Measurements from ENCODE around the gene C2CD5.
A peak's percentile ranks its signal among the peaks of the same experiment; 100 is the strongest.

The C2CD5 gene

DNA sequence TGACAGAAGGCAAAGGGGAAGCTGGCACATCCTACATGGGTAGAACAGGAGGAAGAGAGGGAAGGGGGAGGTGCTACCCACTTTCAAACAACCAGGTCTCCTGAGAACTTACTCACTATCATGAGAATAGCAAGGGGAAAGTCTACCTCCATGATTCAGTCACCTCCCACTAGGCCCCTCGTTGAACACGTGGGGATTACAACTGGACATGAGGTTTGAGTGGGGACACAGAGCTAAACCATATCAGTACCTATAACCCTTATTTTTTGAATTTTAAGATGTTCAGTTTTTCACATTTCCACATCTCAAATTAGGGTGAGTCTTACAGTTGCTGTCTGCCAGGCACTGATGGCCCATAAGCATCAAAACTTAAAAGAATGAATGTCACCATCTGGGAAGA is 129.6 kb downstream of the C2CD5 start:
- no peak for DNase-seq (ENCODE audit: low read depth in 2 of 2)

DNA sequence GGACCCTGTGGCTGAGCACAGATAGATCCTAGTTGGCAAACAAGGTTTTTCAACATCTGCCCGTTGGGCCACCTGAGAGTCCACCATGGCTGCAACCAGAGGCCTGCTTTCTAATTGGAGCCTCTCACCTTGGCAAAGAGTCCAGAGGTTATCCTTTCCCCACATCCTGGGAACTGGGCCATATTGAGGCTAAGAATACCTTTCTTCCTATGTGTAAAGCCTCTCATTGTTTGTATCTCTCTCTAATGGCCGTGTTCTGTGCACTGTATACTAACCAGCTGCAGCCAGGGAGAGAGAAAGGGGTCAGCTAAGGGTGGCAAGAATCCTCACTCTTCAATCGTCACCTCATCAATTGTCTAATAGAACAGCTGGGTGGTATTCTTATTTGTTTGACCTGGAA is 130.8 kb downstream of the C2CD5 start:
- no peak for DNase-seq (ENCODE audit: low read depth in 2 of 2)

DNA sequence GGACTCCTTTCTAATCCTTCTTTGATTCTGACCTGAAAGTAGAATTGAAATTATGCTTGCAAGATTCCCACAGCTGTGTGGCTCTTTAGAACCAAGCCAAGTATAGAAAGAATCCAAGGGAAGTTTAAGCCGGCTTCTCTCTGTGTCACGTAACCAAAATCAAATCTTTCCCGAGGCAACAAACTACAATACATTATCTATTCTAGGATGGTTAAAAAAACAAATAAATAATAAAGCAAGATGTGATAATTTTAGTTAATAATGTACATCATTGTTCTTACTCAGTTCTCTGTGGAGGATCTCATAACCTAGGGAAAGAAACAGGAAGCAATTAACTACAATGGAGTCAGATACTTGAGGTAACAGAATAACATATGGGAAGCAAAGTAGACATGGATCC is 131.8 kb downstream of the C2CD5 start:
- DNase-seq (ENCODE audit: low read depth in 2 of 2) = no peak

DNA sequence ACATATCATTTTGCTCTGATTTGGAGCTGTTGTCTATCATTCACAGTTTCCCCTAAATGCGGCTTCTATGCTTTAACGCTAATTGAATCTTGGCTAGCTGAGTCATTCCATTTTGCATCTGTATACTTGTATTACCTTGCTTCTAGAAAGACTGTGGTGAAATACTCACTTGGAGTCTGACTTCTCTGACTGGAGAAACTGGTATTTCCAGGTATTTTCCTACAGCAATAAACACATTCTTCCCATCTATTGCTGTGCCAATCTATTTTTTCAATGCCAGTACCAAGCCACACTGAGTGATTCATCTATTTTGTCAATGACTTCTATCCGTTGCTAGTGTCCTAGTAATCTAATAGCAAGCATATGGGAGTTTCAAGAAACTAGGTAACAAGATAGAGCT is 133.9 kb downstream of the C2CD5 start:
- no peak for DNase-seq (ENCODE audit: low read depth in 2 of 2)

DNA sequence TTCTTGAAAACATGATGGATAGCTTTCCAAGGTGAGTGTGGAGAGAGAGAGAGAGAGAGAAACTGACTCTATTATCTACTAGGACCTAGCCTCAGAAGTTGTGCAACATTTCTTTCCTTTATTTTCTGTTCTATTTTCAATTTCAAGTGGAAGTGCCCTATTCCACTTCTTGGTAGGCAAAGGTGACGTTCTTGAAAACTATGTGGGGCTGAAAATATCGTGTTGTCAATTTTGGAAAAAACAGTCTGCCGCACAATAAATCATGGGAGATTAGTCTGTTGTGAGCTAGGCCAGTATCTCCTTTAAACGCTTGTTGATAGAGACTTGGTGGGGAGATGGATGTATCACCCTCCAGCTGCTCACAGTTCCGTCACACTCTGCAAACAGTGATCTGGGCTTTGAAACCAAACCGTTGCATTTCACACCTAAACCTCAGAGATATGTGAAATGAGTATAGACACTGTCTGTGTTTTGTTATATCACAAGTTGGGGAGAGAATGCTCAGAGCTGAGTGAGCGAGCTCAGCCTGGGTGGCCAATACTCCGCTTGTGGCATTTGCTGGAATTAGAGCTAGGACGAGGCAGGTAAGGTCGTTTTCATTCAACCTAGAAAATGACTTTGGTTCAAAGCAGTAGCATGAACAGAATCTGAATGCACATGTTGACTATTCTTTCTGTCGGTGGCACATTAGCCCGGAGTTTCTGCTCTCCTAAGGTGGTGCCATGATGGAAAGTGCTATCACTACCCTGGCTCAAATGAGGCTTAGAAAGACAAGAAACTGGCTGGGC is 134.8 kb downstream of the C2CD5 start:
- DNase-seq (ENCODE audit: low read depth in 2 of 2) = peak in 1 of 2 donors; percentile 34

DNA sequence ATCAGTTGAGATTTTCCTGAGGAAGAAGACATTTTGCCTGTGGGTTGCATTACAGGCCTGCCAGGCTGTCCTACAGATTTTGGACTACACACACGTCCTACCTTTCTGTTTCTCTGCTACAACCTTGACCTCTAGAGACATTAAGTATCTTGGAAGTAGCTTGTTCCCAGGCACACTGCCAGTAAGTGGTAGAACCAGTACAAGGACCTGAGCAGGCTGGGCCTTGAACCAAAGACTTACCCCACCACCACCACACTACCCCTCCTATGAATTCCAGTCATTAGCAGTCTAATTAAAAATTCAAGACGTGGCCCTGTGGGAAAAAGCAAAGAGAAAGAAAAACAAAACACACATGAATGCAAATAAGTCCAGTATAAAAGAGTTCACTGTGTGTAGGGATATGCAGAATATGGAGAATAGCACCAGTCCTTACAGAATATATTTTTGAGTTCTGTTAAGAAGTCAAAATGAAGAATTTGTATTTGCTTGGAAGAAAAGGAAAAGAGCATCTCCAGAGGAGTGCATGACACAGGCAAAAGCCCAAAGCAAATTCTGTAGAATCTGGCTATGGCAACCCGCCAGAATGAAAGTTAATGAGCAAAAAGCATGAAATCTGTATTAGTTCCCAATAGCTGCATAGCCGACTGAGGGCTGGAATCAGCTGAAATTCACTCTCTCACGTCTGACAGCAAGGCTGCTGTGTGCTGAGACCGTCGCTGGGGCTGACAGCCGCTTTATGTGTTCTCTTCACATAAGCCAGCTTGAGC is 135.5 kb downstream of the C2CD5 start:
- DNase-seq (ENCODE audit: low read depth in 2 of 2) = no peak

DNA sequence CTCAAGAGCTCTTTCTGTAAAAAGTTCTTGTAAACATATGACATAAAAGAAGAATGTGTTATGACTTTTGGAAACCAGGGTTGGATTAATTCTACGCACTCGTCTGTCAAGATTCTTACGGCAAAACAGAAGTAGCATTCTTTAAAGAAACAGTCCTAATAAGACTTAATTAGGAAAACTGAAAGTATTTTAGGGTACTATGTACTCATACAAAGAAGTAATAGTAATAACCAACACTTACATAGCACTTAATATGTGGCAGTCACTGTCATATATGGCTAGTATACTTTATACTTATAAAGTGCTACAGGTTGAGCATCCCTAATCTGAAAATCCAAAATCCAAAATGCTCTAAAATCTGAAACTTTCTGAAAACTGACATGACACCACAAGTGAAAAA is 136.9 kb downstream of the C2CD5 start:
- no peak for DNase-seq (ENCODE audit: low read depth in 2 of 2)

DNA sequence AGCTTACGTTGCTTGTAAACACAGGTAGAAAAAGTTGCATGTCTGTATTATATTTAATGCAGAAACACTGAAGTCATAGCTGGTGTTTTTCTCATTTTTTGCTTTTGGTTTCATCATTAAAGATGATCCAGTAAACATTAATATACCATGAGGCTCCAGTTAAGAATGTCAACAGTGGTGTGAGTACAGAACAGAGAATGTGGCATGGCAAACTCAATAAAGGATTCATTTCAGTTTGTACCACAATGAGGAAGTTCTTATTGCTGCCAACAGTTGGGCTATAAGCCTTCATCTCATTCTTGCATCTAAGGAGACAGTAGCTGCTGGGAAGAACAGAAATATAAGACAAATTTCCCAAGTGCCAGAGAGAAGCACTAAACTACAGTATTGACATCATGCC is 137.7 kb downstream of the C2CD5 start:
- no peak for DNase-seq (ENCODE audit: low read depth in 2 of 2)

DNA sequence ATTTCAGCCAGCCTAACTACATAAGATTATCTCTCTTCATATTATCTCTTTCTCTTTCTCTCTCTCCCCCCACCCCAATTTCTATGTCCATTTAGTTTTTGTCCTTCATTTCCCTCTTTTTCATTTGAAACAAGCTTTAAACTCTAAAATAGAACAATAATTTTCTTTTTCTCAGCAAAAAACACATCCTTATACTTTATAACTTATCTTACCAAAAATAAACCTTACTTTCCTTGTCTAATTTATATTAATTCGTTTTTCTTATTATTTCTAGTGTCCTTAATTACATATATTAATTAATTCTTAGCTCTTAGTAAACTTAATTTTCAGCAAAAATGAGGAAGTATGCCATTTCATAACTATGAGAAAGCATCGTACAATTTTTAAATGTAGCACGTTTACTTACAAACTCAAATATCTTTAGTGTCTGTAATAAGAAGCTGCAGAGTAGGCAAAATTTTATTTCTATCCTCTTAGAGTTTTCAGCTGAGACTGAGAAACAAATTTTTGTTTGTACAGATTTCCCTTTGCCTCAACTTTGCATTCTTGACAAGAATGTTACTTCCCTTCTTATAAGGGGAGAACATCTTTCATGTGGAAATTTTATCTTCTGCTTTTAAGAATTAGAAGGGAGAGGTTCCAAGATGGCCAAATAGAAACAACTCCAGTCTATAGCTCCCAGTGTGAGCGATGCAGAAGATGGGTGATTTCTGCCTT is 144.7 kb downstream of the C2CD5 start:
- DNase-seq (ENCODE audit: low read depth in 2 of 2) = no peak
